ENCODE data around the gene STK32B.

GRCh38 chr4:5337731-5338130 lies 286.5 kb downstream of the STK32B start:
- TF ChIP-seq POLR2A (IDR thresholded peaks at IDR 0.05) (no peak), CTCF (IDR thresholded peaks at IDR 0.05 in 8 of 11, conservative IDR thresholded peaks at IDR 0.05 in 3 of 11) (no peak), POLR2AphosphoS5 (IDR thresholded peaks at IDR 0.05) (no peak)

All from spleen (tissue), 7 donors.